Measurements from ENCODE around the gene PBLD.
"Not testable (repeated sequence)": the region's sequence is repeated elsewhere in the genome, so short reads cannot be mapped to it uniquely, and the experiment has no call there.

PBLD gene

DNA sequence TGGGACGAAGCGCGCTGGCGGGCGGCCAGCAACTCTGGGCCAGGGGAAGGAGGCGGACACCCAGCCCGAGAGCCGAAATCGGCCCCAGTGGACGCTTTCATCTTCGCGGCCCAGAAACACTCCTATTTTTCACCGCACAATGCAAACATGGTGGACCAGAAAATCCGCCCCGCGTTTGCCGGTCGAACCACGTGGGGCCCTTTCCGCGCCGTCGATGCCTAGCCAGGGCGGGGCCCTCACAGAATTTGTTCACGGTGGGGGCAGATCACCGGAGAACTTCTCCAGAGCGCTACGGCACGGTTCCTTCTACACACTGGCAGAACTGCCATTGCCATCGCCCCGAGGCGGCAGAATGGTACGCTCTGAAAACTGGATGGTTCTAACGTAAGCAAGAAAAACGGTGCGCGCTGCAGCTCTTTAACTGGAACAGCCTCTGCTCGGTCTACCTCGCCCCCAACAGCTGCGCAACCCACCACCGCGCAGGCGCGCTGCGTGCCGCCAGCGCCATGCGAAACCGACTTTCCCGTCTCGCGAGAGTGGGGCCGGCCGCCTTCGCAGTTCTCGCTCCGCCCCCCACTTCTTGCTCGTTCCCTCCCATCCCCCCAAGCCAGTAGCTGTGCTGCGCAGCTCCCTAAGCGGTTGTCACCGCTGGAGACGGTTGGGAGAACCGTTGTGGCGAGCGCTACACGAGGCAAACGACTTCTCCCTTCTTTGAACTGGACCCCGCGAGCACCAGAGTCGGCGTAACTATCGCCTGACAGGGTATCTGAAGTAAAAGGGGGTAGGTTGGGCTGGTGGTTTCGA is 1.1 kb downstream of the PBLD start, which contains the start of gene HNRNPH3:
Gene HNRNPH3 (plus strand): TSS at position 610 of the 804 bp plus-strand sequence. CDS start 5,158 bp downstream, outside the sequence.
- DNase-seq, result peak; percentile 80 to 99 (median 96)

DNA sequence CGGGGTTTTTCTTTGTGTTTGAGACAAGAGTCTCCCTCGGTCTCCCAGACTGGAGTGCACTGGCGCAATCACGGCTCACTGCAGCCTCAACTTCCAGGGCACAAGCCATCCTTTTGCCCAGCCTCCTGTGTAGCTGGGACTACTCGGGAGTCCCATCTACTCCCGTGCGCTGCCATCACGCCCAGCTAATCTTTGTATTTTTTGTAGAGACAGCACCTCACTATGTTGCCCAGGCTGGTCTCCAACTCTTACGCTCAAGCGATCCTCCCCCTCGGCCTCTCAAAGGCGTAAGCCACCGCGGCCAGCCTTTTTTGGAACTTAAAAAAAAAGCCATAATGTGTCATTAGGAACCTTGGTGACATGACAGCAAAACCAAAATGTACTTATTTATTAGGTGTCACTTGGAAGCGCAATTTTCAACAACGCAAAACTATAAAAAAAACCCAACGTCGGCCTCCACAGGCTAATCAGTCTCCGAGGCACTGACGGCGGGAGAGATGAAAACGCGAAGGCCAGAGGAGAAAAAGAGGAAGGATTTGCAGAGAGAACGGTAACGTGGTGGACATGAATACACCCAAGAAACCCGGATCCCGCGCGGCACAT is 1.8 kb downstream of the PBLD start:
- DNase-seq, result peak in 38 of 58 donors; percentile 7 to 70 (median 49)

DNA sequence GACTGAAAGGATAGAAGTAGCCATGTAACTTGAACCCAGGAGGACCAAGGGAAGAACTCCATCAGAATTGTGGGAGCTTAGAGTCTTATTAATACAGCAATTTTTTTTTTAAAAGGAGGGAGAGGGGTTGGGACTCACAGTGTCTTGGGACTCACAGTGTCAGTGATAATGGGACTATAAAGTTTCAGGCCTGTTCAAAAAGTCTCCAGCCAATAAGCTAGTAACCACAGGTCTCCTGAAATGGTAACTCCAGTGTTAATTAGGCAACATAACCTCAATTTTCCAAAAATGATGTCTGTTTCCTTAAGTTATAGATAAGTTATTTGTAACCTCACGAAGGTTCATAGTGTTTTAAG is 3.2 kb downstream of the PBLD start:
- no peak for DNase-seq

DNA sequence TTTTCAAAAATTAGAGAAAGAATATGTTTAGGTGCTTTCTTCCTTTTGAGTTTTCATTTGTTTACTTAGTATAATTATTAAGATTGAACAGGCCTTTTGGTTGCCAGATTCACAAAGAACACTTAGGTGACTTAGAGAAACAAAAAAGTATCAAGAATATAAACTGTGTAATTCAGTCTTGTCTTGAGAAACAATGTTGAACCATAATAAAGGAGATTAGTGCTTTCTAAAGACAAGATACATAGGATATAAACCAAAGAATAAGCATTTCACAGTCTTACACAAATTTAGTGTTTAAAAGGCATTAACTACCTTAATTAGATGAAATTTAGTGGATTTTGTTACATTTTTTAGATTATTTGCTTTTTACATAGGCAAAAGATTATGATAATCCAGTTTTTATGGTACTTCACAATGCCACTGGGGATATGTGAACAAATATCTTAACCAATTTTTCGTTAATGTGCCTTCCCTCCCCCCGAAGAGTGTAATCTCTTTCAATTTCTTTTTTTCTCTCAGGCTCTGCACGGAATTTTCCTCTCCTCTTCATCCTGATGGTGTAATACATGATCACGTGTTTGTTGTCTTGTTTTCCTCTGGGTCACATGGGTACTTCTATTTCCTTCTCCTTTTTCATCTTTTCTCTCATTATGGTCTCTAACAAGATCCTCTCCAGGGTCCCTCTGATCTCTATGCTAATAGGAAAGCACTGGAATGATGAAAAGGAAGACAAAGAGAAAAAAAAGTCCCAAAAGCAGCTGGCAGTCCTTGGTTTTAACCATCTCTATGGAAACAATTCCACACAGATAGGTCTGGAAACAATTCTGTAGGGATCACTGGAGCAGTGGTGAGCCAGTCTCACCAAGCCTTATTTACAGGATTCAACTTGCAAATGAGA is 4.6 kb downstream of the PBLD start:
- peak in 21 of 58 donors; percentile 4 to 88 (median 25) for DNase-seq

DNA sequence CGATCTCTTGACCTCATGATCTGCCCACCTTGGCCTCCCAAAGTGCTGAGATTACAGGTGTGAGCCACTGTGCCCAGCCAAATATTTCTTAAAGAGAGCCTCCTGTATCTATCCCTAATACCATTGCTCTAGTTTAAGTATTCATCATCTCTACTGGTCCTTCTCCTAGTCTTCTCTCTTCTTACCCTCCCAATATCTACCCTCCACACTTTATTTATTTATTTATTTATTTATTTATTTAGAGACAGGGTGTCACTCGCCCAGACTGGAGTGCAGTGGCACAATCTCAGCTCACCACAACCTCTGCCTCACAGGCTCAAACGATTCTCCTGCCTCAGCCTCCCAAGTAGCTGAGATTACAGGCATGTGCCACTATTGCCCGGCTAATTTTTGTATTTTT is 8.3 kb downstream of the PBLD start:
- DNase-seq, result not testable (repeated sequence)

DNA sequence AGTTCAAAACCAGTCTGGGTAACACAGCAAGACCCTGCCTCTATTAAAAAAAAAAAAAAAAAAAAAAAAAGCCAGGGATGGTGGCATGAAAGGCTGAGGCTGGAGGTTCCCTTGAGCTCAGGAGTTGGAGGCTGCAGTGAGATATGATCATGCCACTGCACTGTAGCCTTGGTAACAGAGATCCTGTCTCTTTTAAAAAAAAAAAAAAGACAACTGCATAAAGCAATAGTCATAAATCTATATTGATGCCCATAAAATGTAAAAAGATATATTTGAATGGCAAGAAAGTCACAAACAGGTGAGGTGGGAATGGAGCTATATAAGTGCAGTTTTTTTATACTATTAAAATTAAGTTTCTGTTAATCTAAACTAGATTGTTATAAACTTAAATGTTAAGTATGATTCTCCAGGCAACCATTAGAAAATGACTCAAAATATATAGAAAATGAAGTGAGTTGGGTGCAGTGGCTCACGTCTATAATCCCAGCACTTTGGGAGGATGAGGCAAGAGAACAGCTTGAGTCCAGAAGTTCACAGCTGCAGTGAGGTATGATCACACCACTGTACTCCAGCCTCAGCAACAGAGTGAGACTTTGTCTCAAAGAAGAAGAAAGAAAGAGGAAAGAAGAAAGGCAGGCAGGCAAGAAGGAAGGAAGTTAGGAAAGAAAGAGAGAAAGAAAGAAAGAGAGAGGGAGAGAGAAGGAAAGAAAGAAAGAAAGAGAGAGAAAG is 14.2 kb downstream of the PBLD start:
- DNase-seq, result no peak

DNA sequence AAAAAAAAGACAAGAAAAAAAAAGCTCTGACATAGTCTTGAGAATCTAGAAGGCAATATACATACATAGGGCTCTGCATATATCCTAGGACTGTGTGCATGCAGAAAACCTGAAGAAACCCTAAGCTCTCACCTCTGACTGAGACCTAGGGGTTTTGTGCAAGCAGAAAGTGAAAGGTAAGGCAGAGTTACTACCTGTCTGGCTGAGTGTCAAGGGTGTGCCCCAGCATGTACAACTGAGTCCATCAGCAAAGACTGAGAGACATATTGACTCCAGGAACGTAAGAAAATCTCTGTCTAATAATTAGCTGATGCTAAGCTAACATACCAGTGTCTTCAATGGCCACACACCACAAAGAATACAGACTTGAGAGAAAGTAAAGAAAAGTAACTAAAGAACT is 17.1 kb downstream of the PBLD start:
- no peak for DNase-seq

DNA sequence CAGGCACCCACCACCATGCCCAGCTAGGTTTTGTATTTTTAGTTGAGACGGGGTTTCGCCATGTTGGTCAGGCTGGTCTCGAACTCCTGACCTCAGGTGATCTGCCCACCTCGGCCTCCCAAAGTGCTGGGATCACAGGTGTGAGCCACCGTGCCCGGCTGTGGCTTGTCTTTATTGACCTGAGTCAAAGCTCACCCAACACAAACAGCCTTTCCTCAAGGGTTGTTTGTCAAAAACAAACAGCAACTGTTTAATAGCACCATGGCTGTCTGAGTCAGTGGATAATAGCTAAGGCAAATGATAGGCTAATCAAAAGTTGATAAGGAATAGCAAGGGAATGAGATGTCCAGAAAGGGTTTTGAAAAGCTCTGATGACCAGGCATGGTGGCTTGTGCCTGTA is 17.8 kb downstream of the PBLD start:
- DNase-seq, result not testable (repeated sequence)

DNA sequence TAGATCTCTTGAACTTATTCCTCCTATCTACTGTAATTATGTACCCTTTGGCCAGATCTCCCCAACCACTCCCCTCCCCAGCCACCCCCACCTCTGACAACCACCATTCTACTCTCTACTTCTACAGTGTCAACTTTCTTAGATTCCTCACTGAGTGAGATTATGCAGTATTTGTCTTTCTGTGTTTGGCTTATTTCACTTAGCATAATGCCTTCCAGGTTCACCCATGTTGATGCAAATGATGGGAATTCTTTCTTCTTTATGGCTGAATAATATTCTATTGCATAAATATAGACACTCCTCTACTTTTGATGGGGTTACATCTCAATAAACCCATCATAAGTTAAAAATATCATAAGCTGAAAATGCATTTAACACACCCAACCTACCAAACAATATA is 22.2 kb downstream of the PBLD start:
- DNase-seq, result no peak

DNA sequence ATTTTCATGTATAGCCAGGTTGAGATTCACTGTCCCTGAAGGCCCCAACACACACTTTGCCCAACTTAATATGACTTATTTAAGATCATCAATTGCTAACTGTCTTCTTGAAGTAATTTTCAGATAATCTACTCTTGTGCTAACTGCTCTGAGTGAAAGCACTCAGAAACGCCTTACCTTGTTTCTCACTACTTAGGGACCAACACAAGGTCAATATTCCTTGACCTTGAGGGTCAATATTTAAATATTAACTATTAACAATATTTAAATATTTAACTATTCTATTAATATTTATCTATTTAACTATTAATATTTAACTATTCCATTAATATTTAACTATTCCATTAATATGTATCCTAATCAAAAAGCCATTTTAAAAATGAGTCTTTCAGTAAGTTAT is 26.9 kb downstream of the PBLD start:
- no peak for DNase-seq

DNA sequence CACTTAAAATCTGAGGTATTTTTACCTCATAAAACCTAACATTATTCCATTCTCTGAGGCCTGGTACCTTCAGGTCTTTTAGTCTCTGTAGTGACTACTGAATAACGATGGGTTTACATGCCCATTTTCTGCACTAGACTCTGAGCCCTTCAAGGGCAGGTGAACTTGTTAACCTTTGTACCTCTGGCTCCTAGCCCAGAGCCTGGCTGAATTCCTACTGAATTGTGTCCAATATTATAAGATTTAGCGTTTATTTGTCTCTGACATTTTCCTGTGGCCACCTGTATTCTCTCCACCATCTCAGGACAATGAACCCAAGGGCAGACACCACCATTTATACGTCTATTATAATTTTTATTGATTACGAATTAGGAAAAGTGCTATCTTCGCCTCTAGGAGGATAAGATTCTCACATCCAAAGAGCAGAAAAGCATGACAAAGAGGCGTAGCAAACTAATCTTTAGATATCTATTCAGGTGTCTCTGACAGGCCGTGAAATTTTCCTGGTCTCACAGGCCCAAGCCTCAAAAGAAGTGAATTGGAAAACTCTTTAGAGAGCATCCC is 28.8 kb downstream of the PBLD start:
- no peak for DNase-seq

DNA sequence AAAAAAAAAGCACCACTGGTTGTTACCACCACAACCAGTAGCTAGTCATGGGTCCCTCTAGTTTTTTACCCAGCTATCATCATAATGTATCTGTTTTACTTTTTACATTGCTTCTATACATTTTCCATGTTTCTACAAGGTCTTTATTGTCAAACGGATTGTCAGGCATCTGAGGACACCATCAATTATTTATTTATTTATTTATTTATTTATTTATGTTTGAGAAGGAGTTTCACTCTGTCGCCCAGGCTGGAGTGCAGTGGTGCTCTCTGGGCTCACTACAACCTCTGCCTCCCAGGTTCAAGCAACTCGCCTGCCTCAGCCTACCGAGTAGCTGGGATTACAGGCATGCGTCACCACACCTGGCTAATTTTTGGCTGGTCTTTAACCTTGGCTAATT is 29.9 kb downstream of the PBLD start:
- DNase-seq, result no peak

DNA sequence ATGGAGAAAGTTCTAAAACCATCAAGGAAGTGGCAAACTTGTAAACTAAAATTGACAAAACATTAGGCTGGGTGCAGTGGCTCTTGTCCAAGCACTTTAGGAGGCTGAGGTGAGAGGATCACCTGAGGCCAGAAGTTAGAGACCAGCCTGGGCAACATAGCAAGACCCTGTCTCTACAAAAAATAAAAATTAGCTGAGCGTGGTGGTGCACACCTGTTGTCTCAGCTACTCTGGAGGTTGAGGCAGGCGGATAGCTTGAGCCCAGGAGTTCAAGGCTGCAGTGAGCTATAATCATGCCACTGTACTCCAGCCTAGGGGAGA is 30.3 kb downstream of the PBLD start:
- no peak for DNase-seq

DNA sequence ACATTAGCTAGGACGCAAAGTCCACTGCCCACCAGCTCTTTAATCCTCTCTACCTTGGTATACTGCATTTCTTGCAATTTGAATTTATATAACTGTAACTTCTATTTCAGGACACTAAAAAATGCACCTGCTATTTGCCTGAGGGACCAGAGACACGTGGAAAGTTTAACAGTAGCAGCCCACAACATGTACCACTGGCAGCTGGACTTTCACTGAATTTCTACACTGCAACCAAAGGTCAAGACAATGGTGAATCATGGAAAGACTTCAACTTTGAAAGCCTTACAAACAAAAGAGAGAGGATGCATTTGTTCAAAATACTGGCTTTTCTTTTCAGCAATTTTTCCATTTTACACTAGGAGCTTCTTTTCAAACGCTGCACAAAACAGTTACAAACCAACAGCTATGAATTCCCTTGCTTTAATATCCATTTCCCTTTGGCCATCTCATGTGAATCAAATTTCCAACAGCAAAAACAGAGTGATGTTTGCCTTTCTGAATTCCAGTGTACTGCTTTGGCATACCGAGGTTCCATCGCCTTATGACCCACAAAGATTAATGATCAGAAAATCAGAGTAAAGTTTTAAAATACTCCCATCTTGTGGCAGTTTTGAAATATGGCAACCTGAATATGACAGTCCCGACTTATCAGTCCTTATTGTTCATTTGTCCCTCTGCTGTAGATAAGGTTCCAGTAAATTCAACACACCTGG is 30.8 kb downstream of the PBLD start:
- peak in 2 of 58 donors; percentile 4 to 32 for DNase-seq

DNA sequence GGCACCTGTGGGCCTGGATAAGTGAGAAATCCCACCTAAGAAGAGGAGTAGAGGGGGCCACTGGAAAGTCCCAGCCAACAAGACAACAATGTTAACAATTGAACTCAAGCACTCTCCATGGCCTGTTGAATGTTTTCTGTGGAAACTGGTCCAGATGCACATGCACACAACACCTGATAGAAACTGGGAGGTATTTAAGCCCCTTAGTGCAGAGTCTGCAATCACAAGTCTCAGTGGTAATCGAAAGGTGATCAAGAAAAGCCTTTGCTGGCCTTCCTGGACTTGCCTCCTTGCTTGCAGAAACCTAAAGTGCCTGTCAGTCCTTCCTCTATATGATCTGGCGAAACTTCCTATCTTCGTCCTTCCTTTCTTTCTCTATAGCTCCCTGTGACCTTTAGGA is 31.4 kb downstream of the PBLD start:
- no peak for DNase-seq

DNA sequence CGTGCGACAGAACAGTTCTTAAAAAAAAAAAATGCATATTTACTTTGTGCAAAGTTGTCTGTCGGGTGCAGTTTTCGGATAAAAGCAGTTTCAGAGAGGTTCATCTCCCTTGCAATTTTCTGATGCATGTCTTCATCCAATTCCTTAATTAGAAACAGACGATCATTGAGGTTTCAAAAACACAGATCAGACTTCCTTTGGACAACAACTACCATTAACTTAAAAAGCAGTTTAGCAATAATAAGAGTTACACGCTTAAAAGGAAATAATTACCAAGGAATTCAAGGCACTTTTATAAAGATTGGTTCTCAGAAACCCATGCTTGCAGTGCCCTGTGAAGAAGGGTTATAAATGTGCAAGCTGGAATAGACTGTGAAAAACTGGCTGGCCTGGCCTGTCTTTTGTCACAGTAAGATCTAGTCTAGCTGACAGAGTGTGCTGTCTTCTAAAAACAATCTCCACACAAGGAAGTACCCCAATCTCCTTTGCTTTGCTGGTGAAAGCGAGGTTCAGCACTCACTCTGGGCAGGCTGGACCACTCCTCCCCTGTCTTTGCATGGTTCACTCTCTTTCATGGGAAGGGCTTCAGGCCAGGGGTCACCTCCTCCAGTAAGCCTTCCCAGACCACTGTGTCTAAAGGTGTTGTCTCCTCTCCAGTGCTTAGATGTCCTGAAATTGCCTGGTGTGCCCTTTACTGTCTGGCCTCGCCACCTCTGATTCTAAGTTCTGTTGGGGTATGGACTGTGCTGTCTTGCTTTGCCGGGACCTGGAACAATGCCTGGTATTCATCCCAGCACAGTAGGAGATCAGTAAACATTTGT is 35.7 kb downstream of the PBLD start:
- DNase-seq, result peak in 1 of 58 donors; percentile 3

DNA sequence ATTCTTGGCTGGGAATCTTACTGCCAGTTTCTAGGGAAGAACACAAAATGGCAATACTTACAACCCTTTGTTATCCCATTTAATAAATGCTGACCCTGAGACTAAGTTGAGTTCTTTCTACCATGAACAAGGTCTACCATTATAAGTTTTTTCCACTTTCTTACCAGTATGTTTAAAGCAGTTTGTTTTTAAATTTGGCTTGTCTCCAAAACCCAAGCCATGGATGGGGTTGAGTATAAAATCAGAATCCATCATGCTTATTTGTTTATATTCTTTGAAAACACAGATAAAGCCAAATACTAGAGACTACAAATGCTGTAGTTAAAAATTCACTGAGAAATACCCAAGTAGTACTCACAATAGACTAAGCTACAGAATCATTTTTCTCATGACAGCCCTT is 42.0 kb downstream of the PBLD start:
- no peak for DNase-seq

DNA sequence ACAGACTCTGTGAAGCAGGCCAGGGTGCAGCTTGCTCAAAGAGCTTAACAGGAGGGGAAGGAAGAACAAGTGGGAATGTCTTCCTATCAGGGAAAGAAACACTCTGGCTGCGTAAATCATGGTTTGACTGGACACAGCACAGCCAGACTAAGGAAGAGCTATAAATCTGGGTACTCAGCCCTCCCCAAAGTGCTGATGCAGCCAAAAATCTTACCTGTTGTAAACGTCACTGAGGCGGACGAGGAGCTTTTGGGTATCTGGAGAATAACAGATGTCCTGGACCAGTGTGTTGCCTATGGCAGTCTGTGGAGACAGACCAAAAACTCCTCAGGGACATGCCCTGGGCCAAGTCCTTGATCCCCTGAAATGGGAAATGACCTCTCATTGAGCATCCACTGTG is 44.0 kb downstream of the PBLD start:
- no peak for DNase-seq
